Measurements from ENCODE around the gene CAB39.
A peak's percentile ranks its signal among the peaks of the same experiment; 100 is the strongest.

CAB39 gene

GRCh38 chr2:230785346-230785745 is 72.7 kb downstream of the CAB39 start:
- no peak for DNase-seq (ENCODE audit: low spot score)

- DNase-seq (ENCODE audit: low spot score), result no peak
Observed at GRCh38 chr2:230787101-230787500, 74.5 kb downstream of the CAB39 start.

- no peak for DNase-seq (ENCODE audit: low spot score)
Observed at GRCh38 chr2:230788554-230789175, 76.0 kb downstream of the CAB39 start.

GRCh38 chr2:230790981-230791380 is 78.3 kb downstream of the CAB39 start:
- no peak for DNase-seq (ENCODE audit: low spot score)

- peak; percentile 86 for DNase-seq (ENCODE audit: low spot score)
Observed at GRCh38 chr2:230793572-230794359, 81.1 kb downstream of the CAB39 start.

- DNase-seq (ENCODE audit: low spot score), result peak; percentile 36
Observed at GRCh38 chr2:230794497-230794896, 81.9 kb downstream of the CAB39 start.

- DNase-seq (ENCODE audit: low spot score), result no peak
Observed at GRCh38 chr2:230795856-230796255, 83.2 kb downstream of the CAB39 start.

- DNase-seq (ENCODE audit: low spot score), result no peak
Observed at GRCh38 chr2:230796280-230796862, 83.7 kb downstream of the CAB39 start.

GRCh38 chr2:230797515-230798495 is 85.2 kb downstream of the CAB39 start:
- no peak for DNase-seq (ENCODE audit: low spot score)

GRCh38 chr2:230798769-230799399 is 86.2 kb downstream of the CAB39 start:
- peak; percentile 65 for DNase-seq (ENCODE audit: low spot score)

- DNase-seq (ENCODE audit: low spot score), result no peak
Observed at GRCh38 chr2:230805353-230806017, 92.8 kb downstream of the CAB39 start.

GRCh38 chr2:230807729-230808128 is 95.1 kb downstream of the CAB39 start:
- no peak for DNase-seq (ENCODE audit: low spot score)

GRCh38 chr2:230809015-230809414 is 96.4 kb downstream of the CAB39 start:
- DNase-seq (ENCODE audit: low spot score), result no peak

- no peak for DNase-seq (ENCODE audit: low spot score)
Observed at GRCh38 chr2:230809677-230810251, 97.1 kb downstream of the CAB39 start.

- no peak for DNase-seq (ENCODE audit: low spot score)
Observed at GRCh38 chr2:230811508-230811907, 98.9 kb downstream of the CAB39 start.

GRCh38 chr2:230812033-230812432 is 99.4 kb downstream of the CAB39 start:
- DNase-seq (ENCODE audit: low spot score), result no peak

GRCh38 chr2:230814616-230815015 is 102.0 kb downstream of the CAB39 start:
- peak; percentile 15 for DNase-seq (ENCODE audit: low spot score)

GRCh38 chr2:230815088-230815487 is 102.4 kb downstream of the CAB39 start:
- no peak for DNase-seq (ENCODE audit: low spot score)

GRCh38 chr2:230816735-230817134 is 104.1 kb downstream of the CAB39 start:
- DNase-seq (ENCODE audit: low spot score), result no peak

GRCh38 chr2:230819433-230819832 is 106.8 kb downstream of the CAB39 start:
- DNase-seq (ENCODE audit: low spot score), result no peak

Measured in kidney capillary endothelial cell (primary cell).